HFFc6 (cell line): ENCODE measurements around the gene ETFRF1. TPM values are rescaled to one million over a fixed set of nuclear protein-coding genes. Genes with fewer than 3 reads are reported as not detected.

Experiments
- DNase-seq: peaks from one replicate; pipeline ENCODE4 v3.0.0-alpha.2; 2018
- H3K27ac Mint-ChIP-seq: 2 replicates; pipeline ENCODE4 v1.8.0; 2020; ENCODE audit warnings: mild to moderate bottlenecking, mixed read lengths
- H3K27me3 Mint-ChIP-seq: 2 replicates; pipeline ENCODE4 v1.8.0; 2021; ENCODE audit warnings: mild to moderate bottlenecking, moderate library complexity, mixed read lengths; ENCODE audit not compliant: insufficient read depth
- H3K36me3 Mint-ChIP-seq: 2 replicates; pipeline ENCODE4 v1.8.0; 2021; ENCODE audit warnings: low read depth, mixed read lengths
- H3K4me1 Mint-ChIP-seq: 2 replicates; pipeline ENCODE4 v1.8.0; 2020; ENCODE audit warnings: low read depth, mixed read lengths
- H3K4me3 Mint-ChIP-seq: 2 replicates; pipeline ENCODE4 v1.8.0; 2020; ENCODE audit warnings: mild to moderate bottlenecking, moderate library complexity, mixed read lengths
- H3K9me3 Mint-ChIP-seq: 2 replicates; pipeline ENCODE4 v1.8.0; 2020; ENCODE audit warnings: mild to moderate bottlenecking, mixed read lengths
- total RNA-seq, 6 experiments: library from RNA; stranded (reverse); fragmentation: NEBNext Ultra II Directional; extraction: Animal tissue kit (Norgen Biotek cat#: 25700); gene quantifications; 2 replicates in 1 of 6; 3 replicates in 5 of 6; pipeline ENCODE4 v1.2.3, GENCODE V29; 2021
- TF ChIP-seq, protein P1 (sequence below): fragments of 200-600 bp; sonication (generic); IDR thresholded peaks from 2 replicates; pipeline ENCODE4 v1.5.0; 2021; ENCODE audit warnings: antibody characterized with exemption, mild to moderate bottlenecking

The ETFRF1 gene
- total RNA-seq, 6 experiments from 2014 or later, result 19.1 to 29.2 (median 25.7) TPM

DNA sequence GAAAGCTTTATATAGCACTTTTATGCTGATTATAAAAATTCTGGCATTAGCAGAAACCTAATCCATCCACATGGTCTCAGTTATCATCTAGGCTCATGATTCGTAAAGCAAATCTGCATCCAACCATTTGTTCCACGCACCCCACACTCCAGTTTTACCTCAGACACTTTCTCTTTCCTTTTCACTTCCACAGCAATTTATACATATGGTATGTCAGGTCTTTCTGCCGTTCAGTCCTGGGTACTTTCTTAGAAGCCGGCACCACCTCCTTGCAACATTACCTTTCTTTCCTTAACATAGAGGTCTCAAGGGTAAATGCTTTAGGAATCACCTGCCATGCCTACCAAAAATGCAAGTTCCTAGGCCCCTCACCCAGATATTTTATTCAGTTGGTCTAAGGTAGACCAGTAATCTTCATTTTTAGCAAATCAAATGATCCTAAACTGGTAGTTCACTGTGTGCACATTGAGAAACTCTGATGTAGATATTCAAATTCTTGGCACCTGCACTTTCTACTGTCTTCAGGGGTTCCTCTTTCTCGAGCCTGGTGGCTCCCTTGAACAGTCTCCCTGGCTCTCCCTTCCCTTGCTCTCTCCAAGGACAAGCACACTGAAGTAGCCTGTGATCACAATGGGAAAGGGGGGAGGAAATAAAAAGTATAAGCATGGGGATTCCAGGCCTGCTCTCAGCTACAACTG lies 58.5 kb downstream of the ETFRF1 start:
- Mint-ChIP-seq H3K27me3 (peaks cover 8% of the 10 kb centered on the region), H3K27ac (no peak overlapping the region), H3K4me3 (no peak overlapping the region), H3K4me1 (peaks cover 13% of the 10 kb centered on the region), H3K36me3 (no peaks in the 10 kb centered on the region), H3K9me3 (no peaks in the 10 kb centered on the region)
- TF ChIP-seq, protein P1, sequence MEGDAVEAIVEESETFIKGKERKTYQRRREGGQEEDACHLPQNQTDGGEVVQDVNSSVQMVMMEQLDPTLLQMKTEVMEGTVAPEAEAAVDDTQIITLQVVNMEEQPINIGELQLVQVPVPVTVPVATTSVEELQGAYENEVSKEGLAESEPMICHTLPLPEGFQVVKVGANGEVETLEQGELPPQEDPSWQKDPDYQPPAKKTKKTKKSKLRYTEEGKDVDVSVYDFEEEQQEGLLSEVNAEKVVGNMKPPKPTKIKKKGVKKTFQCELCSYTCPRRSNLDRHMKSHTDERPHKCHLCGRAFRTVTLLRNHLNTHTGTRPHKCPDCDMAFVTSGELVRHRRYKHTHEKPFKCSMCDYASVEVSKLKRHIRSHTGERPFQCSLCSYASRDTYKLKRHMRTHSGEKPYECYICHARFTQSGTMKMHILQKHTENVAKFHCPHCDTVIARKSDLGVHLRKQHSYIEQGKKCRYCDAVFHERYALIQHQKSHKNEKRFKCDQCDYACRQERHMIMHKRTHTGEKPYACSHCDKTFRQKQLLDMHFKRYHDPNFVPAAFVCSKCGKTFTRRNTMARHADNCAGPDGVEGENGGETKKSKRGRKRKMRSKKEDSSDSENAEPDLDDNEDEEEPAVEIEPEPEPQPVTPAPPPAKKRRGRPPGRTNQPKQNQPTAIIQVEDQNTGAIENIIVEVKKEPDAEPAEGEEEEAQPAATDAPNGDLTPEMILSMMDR, result no peak
- no peak for DNase-seq

GRCh38 chr12:25254271-25254880 lies 59.3 kb downstream of the ETFRF1 start:
- H3K27ac Mint-ChIP-seq, result no peak overlapping the region

More at GRCh38 chr12:25254271-25254880, 59.3 kb downstream of the ETFRF1 start:
- Mint-ChIP-seq H3K36me3 (no peaks in the 10 kb centered on the region), H3K4me3 (no peak overlapping the region), H3K4me1 (peaks cover 12% of the 10 kb centered on the region), H3K9me3 (no peaks in the 10 kb centered on the region), H3K27me3 (peaks cover 8% of the 10 kb centered on the region)
- peak; percentile 53 for DNase-seq
- TF ChIP-seq, protein P1, result no peak

Other genes with a start within 250 kb of the ETFRF1 start
- gene BCAT1, start 246.1 kb upstream of the ETFRF1 start, total RNA-seq, result 100 to 1,000 TPM; 156 to 180 (median 173) TPM
- gene DNAI7, start 77 bp upstream of the ETFRF1 start, total RNA-seq, result under 1 TPM in 4 of 6 experiments, not detected in 2; 0.16 to 0.48 (median 0.30) TPM
- 10 to 100 TPM; 15.9 to 20.5 (median 18.0) TPM for gene KRAS, start 55.7 kb downstream of the ETFRF1 start, total RNA-seq